ENCODE data around the gene CYGB.

- no peak for TF ChIP-seq CTCF (conservative IDR thresholded peaks at IDR 0.05; ENCODE audit: low read depth, low read length)
- no peak for TF ChIP-seq EZH2 (IDR thresholded peaks at IDR 0.05; ENCODE audit: borderline replicate concordance, low read depth, low read length, poor library complexity, severe bottlenecking)
Measured at GRCh38 chr17:76560877-76561221, 23.3 kb upstream of the CYGB start.

Measured in A673 (cell line).